SK-N-MC (cell line): Measurements from ENCODE around the gene STPG3.
"Not testable (repeated sequence)": the region's sequence is repeated elsewhere in the genome, so short reads cannot be mapped to it uniquely, and the experiment has no call there.

Experiments
- DNase-seq: peaks from one replicate; pipeline ENCODE4 v3.0.0-alpha.2; 2011; ENCODE audit warnings: low read depth, low spot score
- H3K27ac ChIP-seq: fragments of 200-600 bp; sonication (generic); 2 replicates; pipeline ENCODE4 v1.5.1; 2016; ENCODE audit warnings: mixed run types
- H3K36me3 ChIP-seq: fragments of 200-600 bp; sonication (generic); 2 replicates; pipeline ENCODE4 v1.6.1; 2017; ENCODE audit warnings: antibody characterized with exemption, low read length, mixed read lengths; ENCODE audit not compliant: insufficient read depth
- H3K4me3 ChIP-seq: fragments of 200-600 bp; sonication (generic); 2 replicates; pipeline ENCODE4 v1.5.1; 2016
- H3K9ac ChIP-seq: fragments of 200-600 bp; sonication (generic); 2 replicates; pipeline ENCODE4 v1.8.0; 2017; ENCODE audit warnings: mixed run types, mixed read lengths; ENCODE audit not compliant: insufficient read length
- H3K9me3 ChIP-seq: fragments of 200-600 bp; sonication (generic); 2 replicates; pipeline ENCODE4 v1.6.1; 2017; ENCODE audit warnings: low read depth, mild to moderate bottlenecking, antibody characterized with exemption, low read length, moderate library complexity, mixed read lengths
- EZH2 ChIP-seq: fragments of 200-600 bp; sonication (generic); IDR thresholded peaks from one replicate; pipeline ENCODE4 v1.6.1; 2017; ENCODE audit warnings: antibody characterized with exemption
- FOXP2 ChIP-seq: optimal IDR thresholded peaks from 2 replicates; pipeline ENCODE3; 2011; ENCODE audit warnings: mild to moderate bottlenecking, moderate library complexity; ENCODE audit not compliant: insufficient read depth; ENCODE audit errors: extremely low read length, control extremely low read depth
- POLR2AphosphoS5 ChIP-seq: IDR thresholded peaks from 2 replicates; pipeline ENCODE4 v1.6.1; 2012; ENCODE audit warnings: mild to moderate bottlenecking, low read depth, low read length, borderline replicate concordance

STPG3 gene

DNA sequence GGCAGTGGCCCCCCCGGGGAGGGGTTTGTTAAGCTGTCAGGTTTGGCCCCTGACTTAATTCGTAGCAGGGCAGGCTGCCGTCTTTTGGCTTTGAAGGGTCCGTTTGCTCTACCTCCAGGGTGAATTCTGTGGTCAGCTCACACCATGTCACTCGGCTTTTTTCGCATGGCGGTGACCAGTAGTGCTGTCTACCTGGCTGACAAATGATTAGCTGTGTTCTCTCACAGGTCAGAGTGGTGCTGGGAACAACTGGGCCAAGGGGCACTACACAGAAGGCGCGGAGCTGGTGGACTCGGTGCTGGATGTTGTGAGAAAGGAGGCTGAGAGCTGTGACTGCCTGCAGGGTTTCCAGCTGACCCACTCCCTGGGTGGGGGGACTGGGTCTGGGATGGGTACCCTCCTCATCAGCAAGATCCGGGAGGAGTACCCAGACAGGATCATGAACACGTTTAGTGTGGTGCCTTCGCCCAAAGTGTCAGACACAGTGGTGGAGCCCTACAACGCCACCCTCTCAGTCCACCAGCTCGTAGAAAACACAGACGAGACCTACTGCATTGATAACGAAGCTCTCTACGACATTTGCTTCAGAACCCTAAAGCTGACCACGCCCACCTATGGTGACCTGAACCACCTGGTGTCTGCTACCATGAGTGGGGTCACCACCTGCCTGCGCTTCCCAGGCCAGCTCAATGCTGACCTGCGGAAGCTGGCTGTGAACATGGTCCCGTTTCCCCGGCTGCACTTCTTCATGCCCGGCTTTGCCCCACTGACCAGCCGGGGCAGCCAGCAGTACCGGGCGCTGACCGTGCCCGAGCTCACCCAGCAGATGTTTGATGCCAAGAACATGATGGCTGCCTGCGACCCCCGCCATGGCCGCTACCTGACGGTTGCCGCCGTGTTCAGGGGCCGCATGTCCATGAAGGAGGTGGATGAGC, 8.6 kb upstream of the STPG3 start:
- Histone ChIP-seq H3K9ac (peak overlapping the region; percentile 91), H3K9me3 (no peaks in the 10 kb centered on the region), H3K36me3 (peaks cover 21% of the 10 kb centered on the region), H3K27ac (no peak overlapping the region), H3K4me3 (peak overlapping the region; percentile 90)
- TF ChIP-seq POLR2AphosphoS5 (no peak; the same call in 1 of the 2 replicates), FOXP2 (no peak)
- DNase-seq, result no peak

DNA sequence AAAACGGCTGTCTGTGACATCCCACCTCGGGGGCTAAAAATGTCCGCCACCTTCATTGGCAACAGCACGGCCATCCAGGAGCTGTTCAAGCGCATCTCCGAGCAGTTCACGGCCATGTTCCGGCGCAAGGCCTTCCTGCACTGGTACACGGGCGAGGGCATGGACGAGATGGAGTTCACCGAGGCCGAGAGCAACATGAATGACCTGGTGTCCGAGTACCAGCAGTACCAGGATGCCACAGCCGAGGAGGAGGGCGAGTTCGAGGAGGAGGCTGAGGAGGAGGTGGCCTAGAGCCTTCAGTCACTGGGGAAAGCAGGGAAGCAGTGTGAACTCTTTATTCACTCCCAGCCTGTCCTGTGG, 7.8 kb upstream of the STPG3 start:
- H3K27ac ChIP-seq, H3K9me3 ChIP-seq, DNase-seq, H3K4me3 ChIP-seq, H3K9ac ChIP-seq: not testable (repeated sequence)
- peaks cover 21% of the 10 kb centered on the region for H3K36me3 ChIP-seq

DNA sequence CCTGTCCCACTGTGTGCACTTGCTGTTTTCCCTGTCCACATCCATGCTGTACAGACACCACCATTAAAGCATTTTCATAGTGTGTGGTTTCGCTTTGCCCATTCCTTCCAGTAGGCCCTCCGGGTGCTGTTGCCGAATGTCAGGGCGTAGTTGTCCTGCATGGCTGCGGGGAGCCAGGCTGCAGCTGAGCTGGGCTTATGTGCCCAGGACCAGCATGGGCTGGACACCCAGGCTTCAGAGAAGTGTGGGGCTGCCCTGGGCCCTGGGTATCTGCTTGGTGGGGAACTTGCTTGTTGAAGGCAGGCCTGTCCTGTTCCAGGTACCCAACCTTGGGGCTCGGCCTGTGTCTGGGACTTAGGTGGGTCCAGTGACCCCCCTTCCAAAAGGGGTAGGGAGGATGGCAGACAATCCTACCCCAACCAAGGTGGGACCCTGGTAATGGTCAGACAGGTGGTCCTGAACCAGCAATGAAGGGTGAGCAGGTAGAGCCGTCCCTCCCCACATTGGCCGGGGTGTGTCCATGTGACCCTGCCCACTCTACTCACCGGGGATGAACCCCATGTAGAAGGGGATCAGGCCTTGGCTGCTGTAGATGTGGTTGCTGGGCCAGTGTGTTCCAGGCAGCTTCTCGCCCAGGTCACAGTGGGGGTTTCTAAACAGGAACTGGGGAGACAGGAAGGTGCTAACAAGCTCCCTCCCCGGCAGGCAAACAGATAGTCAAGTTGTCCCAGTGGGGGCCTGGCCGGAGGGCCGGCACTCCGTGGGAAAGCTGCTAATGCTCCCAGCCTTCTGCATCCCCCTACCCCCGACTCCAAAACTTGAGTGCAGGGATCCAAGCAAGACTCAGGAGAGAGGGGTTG, 7.2 kb upstream of the STPG3 start:
- no peaks in the 10 kb centered on the region for H3K9me3 ChIP-seq
- H3K4me3 ChIP-seq, result no peak overlapping the region
- DNase-seq, result no peak
- no peak overlapping the region for H3K9ac ChIP-seq
- H3K27ac ChIP-seq, result no peak overlapping the region
- TF ChIP-seq FOXP2 (no peak), POLR2AphosphoS5 (no peak; the same call in 1 of the 2 replicates), EZH2 (no peak)
- H3K36me3 ChIP-seq, result peaks cover 21% of the 10 kb centered on the region

DNA sequence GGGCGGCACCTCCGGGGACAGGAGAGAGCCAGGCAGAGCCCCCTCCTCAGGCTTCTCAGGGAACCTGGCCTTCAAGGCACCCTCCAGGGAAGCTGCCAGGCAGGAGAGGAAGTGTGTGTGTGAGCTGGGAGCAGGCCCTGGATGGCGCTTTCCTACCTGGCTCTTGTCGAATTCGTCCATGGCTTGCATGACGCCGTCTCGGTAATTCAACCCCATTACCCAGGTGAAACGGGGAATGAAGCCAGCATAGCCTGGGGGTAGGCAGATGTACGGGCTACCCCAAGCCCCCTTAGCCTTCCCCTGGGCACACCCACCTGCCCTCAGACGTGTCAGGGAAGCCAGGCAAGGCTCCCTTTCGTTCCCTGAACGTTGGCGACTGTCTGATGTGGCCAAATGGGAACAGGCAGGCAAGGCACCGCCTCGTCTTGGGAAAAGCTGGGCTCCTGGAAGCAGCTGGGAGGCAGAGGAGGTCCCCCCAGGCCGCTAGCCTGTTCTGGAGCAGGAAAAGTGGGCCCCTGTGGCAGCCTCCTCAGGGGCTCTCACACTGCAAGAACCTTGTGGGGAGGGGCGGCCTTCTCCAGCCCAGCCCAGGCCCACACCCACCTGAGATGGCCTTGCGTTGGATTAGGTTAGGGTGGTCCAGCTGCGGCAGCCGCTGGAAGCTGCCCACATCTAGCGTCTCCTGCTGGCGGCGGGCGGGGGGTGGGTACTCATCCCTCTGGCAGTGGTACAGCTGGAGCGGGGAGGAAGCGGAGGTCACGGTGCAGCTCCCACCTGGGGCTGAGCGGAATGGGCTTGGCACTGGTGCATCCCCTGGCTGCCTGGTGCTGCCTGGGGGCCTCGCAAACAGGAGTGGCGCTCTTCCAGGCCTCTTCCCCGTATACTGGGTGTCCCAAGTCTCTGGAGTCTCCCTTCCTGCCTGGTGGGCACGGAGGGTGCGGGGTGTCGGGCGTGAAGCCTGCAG, 6.3 kb upstream of the STPG3 start:
- H3K9ac ChIP-seq, result no peak overlapping the region
- H3K27ac ChIP-seq, result no peak overlapping the region
- H3K36me3 ChIP-seq, result peaks cover 21% of the 10 kb centered on the region
- DNase-seq, result no peak
- TF ChIP-seq EZH2 (no peak), POLR2AphosphoS5 (no peak), FOXP2 (no peak)
- H3K4me3 ChIP-seq, result no peak overlapping the region
- no peaks in the 10 kb centered on the region for H3K9me3 ChIP-seq

GRCh38 chr9:137245450-137246421, 5.3 kb upstream of the STPG3 start:
- H3K9me3 ChIP-seq, result no peaks in the 10 kb centered on the region
- H3K4me3 ChIP-seq, result no peak overlapping the region
- DNase-seq, result no peak
- H3K9ac ChIP-seq, result no peak overlapping the region
- H3K36me3 ChIP-seq, result peaks cover 21% of the 10 kb centered on the region
- H3K27ac ChIP-seq, result no peak overlapping the region
- TF ChIP-seq EZH2 (no peak), POLR2AphosphoS5 (no peak), FOXP2 (no peak)

DNA sequence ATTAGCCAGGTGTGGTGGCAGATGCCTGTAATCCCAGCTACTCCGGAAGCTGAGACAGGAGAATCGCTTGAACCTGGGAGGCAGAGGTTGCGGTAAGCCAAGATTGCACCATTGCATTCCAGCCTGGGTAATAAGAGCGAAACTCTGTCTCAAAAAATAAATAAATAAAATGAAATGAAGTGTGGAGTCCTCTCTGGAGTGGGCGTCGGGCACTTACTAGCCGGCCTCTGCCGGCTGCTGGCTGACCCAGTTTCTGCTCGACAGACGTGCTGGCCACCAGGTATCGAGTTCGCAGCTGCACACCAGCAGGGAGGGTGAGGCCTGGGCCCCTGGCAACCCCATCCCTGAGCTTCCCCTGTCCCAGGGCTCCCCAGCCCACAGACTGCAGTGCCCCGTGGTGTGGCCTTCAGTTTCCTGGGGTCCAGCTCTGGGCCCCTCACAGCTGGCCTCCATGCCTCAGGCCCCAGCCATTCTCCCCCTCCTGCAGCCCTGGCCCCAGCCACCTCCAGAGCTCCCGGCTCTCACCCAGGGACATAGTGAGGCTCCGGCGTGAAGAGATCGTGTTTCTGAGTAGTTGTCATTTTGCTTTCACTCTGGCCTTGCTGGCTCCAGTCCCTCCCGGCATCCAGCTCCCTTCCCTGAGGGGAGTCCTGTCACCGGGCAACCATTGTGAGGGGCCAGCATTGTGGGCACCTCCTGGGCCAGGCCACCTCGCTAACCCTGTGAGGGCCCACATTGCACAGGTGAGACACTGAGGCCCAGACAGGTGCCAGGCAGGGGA, 3.8 kb upstream of the STPG3 start:
- Histone ChIP-seq H3K9me3 (no peaks in the 10 kb centered on the region), H3K9ac (no peak overlapping the region), H3K36me3 (peaks cover 14% of the 10 kb centered on the region), H3K4me3 (no peak overlapping the region), H3K27ac (no peak overlapping the region)
- DNase-seq, result no peak
- TF ChIP-seq FOXP2, result no peak
- TF ChIP-seq EZH2, result no peak
- TF ChIP-seq POLR2AphosphoS5, result no peak

DNA sequence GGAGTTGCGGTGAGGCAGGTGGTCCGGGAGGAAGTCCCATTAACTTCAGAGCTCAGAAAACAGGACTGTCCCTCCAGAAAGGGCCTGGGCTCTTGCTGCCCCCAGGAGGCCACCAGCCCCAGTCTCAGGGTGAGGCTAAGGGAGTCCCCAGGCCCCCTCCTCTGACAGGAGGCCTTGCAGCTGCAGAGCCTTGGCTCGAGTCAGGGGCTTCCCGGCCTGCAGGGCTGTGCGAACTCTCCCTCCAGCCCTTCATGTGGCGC, 3.2 kb upstream of the STPG3 start:
- Histone ChIP-seq H3K36me3 (peaks cover 9% of the 10 kb centered on the region), H3K4me3 (no peak overlapping the region), H3K9me3 (no peaks in the 10 kb centered on the region), H3K27ac (no peak overlapping the region), H3K9ac (no peak overlapping the region)
- no peak for TF ChIP-seq FOXP2
- TF ChIP-seq POLR2AphosphoS5, result no peak
- TF ChIP-seq EZH2, result no peak
- no peak for DNase-seq
